AG09319 (cell line): ENCODE measurements around the gene ELAVL1.
"Not testable (repeated sequence)": the region's sequence is repeated elsewhere in the genome, so short reads cannot be mapped to it uniquely, and the experiment has no call there.

Experiments used
- DNase-seq: peaks from one replicate; pipeline ENCODE4 v3.0.0-alpha.2; 2010; ENCODE audit warnings: low read depth; ENCODE audit errors: extremely low read depth
- TF ChIP-seq, protein P1 (sequence below): IDR thresholded peaks from 2 replicates; pipeline ENCODE4 v1.5.1; 2011; ENCODE audit warnings: low read depth, mild to moderate bottlenecking, inconsistent platforms, low read length, moderate library complexity

The ELAVL1 gene

DNA sequence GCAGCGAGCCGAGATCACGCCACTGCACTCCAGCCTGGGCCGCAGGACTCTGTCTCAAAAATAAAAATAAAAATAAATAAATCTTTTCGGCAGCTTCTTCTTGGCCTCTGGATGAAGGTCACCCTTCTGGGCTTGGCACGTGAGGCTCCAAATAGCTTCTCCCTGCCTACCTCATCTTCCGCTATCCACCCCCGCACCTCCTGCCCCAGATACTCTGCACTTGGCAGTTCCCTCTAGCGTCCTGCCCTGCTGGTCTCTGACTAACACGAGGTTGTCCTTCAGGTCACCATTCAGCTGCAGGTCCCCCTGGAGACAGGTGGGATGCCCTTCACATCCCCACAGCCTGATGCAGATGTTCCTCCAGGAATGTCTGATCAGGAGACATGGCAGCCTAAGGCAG is 38.6 kb upstream of the ELAVL1 start:
- no peak for DNase-seq
- TF ChIP-seq, protein P1, sequence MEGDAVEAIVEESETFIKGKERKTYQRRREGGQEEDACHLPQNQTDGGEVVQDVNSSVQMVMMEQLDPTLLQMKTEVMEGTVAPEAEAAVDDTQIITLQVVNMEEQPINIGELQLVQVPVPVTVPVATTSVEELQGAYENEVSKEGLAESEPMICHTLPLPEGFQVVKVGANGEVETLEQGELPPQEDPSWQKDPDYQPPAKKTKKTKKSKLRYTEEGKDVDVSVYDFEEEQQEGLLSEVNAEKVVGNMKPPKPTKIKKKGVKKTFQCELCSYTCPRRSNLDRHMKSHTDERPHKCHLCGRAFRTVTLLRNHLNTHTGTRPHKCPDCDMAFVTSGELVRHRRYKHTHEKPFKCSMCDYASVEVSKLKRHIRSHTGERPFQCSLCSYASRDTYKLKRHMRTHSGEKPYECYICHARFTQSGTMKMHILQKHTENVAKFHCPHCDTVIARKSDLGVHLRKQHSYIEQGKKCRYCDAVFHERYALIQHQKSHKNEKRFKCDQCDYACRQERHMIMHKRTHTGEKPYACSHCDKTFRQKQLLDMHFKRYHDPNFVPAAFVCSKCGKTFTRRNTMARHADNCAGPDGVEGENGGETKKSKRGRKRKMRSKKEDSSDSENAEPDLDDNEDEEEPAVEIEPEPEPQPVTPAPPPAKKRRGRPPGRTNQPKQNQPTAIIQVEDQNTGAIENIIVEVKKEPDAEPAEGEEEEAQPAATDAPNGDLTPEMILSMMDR = no peak

DNA sequence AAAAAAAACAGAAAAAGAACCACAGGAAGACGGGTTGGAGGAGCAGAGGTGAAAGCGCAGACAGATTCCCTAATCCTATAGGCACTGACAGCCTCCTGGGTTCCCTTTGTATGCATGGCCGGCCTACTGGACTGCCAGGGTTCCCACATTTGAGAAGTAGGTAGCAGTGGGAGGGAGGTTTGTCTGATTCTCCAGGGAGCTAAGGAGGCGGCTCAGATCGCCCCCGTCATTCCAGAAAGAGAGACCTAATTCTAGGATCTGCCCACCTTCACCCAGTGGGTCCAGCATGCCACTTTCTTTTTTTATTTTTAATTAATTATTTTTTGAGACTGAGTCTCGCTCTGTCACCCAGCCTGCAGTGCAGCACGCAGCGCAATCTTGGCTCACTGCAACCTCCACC is 37.5 kb upstream of the ELAVL1 start:
- TF ChIP-seq, protein P1 = no peak
- DNase-seq = no peak

DNA sequence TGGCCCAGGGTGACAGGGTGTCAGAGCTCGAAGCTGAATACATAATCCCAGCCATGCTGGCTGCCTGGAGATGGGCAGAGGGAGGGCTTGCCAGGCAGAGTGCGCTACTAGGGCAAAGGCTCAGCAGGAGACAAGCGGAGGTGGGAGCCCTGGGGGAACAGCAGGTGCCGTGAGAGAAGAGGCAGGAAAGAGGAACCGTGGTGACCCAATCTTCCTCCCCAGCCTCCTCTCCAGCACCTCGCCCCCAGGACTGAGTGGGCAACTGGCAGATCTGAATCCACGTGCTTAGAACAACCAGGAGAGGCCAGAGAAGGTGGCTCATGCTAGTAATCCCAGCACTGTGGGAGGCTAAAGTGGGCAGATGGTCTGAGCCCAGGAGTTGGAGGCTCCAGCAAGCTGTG is 36.1 kb upstream of the ELAVL1 start:
- no peak for DNase-seq
- TF ChIP-seq, protein P1 = no peak

DNA sequence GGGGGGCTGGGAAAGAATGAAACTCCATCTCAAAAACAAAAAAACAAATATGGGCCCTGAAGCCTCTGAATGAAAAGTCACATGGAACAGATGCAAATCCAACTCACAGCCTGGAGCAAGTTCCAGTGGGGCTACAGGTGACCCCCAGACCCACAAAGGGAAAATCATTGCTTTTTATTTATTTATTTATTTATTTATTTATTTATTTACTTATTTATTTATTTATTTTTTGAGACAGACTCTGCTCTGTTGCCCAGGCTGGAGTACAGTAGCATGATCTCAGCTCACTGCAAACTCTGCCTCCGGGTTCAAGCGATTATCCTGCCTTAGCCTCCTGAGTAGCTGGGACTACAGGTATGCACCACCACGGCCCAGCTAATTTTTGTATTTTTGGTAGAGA is 33.8 kb upstream of the ELAVL1 start:
- TF ChIP-seq, protein P1 = no peak
- no peak for DNase-seq

- TF ChIP-seq, protein P1 = no peak
- DNase-seq = no peak
Observed at GRCh38 chr19:8038815-8039214, 33.4 kb upstream of the ELAVL1 start.

- DNase-seq = no peak
- TF ChIP-seq, protein P1 = no peak
Observed at GRCh38 chr19:8036434-8037099, 31.1 kb upstream of the ELAVL1 start.

- TF ChIP-seq, protein P1 = no peak
- DNase-seq = no peak
Observed at GRCh38 chr19:8034178-8034525, 28.7 kb upstream of the ELAVL1 start.

DNA sequence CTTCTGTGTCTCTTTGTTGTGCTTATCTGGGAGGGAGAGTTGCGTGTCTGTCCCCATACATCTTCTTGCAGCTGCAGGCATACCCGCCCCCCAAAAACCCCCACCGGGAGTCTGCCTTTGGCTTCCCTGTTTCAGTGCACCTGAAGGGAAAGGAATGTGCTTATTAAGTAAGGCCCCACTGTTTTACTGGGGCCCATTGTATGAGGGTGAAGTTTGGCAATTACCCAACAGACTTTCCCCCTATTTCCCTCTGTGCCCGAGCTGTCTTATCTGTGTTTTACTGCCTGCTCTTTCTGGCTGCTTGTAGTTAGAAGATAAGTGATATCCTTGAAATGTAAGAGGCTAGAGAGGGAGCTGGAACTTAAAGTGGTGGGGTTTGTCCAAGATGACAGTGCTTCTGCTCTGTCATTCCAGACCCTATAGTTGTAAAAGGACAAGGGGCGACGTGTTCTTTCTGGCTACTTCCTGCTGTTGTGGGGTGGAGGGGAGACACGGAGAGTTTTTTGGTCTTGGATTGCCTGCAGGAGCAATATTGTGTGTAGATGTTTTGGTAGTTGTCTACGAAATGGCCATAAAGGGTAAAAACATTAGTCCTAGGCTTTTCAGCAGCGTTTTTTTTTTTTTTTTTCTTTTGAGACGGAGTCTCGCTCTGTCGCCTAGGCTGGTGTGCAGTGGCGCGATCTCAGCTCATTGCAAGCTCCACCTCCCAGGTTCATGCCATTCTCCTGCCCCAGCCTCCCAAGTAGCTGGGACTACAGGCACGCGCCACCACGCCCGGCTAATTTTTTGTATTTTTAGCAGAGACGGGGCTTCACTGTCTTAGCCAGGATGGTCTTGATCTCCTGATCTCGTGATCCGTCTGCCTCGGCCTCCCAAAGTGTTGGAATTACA is 28.1 kb upstream of the ELAVL1 start:
- DNase-seq = not testable (repeated sequence)
